ENCODE data around the gene ENPP3.

ENPP3 gene

GRCh38 chr6:131681585-131681984 is 44.5 kb downstream of the ENPP3 start:
- TF ChIP-seq CTCF (conservative IDR thresholded peaks at IDR 0.05; ENCODE audit: low read depth, low read length): no peak
- no peak overlapping the region for H3K4me3 ChIP-seq (ENCODE audit: low read length)
- no peak for DNase-seq (ENCODE audit: low read depth)

DNA sequence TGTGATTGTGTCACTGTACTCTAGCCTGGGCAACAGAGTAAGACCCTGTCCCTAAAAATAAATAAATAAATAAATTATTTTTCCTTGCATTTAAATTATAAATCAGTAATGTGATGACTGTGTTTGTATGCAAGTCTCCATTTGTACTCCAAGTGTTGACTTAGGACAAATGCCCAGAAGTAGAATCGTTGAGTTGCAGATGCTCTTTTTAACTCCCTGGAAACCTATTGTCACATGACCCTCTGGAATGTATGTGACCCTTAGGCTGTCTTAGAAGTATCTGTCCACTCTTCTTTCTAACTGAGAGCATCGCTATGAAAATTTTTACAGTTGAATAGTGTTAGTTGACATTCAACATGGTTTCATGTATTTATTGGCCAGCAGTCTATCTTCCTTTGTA is 45.3 kb downstream of the ENPP3 start:
- TF ChIP-seq CTCF (conservative IDR thresholded peaks at IDR 0.05; ENCODE audit: low read depth, low read length): no peak
- H3K4me3 ChIP-seq (ENCODE audit: low read length): no peak overlapping the region
- DNase-seq (ENCODE audit: low read depth): no peak

DNA sequence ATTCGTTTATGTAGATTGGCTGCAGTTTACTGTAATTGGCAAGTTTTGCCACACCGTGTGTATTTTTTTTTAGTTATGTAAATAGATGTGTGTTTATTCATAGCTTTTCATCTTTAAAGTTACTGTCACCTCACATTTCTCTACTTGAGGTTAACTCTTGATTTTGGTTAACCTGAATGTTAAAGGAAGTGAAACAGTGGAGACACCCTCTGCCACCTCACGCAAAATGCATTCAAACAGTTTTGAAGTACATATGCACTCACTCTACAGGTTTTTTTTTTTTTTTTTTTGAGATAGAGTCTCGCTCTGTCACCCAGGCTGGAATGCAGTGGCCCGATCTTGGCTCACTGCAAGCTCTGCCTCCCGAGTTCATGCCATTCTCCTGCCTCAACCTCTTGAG is 46.4 kb downstream of the ENPP3 start:
- no peak for DNase-seq (ENCODE audit: low read depth)
- no peak overlapping the region for H3K4me3 ChIP-seq (ENCODE audit: low read length)

GRCh38 chr6:131685266-131685780 is 48.2 kb downstream of the ENPP3 start:
- no peak overlapping the region for H3K4me3 ChIP-seq (ENCODE audit: low read length)
- no peak for TF ChIP-seq CTCF (conservative IDR thresholded peaks at IDR 0.05; ENCODE audit: low read depth, low read length)
- no peak for DNase-seq (ENCODE audit: low read depth)

More for the DNA sequence above, 46.4 kb downstream of the ENPP3 start:
- TF ChIP-seq CTCF (conservative IDR thresholded peaks at IDR 0.05; ENCODE audit: low read depth, low read length): no peak

GRCh38 chr6:131687022-131687421 is 49.9 kb downstream of the ENPP3 start:
- TF ChIP-seq CTCF (conservative IDR thresholded peaks at IDR 0.05; ENCODE audit: low read depth, low read length): no peak
- DNase-seq (ENCODE audit: low read depth): no peak
- no peak overlapping the region for H3K4me3 ChIP-seq (ENCODE audit: low read length)

DNA sequence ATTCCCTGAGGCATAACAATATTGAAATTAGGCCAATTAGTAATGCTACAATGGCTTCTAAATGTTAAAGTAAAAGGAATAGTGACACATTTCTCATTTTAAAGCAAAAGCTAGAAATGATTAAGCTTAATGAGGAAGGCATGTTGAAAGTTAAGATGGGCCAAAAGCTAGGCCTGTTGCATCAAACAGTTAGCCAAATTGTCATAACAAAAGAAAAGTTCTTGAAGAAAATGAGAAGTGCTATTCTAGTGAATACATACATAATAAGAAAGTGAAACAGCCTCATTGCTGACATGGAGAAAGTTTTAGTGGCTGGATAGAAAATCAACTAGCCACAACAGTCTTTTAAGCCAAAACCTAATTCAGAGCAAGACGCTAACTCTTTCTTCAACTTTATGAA is 51.2 kb downstream of the ENPP3 start:
- no peak for TF ChIP-seq CTCF (conservative IDR thresholded peaks at IDR 0.05; ENCODE audit: low read depth, low read length)
- DNase-seq (ENCODE audit: low read depth): no peak

GRCh38 chr6:131692031-131692430 is 54.9 kb downstream of the ENPP3 start:
- H3K4me3 ChIP-seq (ENCODE audit: low read length): no peak overlapping the region
- TF ChIP-seq CTCF (conservative IDR thresholded peaks at IDR 0.05; ENCODE audit: low read depth, low read length): no peak
- DNase-seq (ENCODE audit: low read depth): no peak

More for the DNA sequence above, 51.2 kb downstream of the ENPP3 start:
- H3K4me3 ChIP-seq (ENCODE audit: low read length): no peak overlapping the region

Measured in retinal pigment epithelial cell (primary cell).